Panc1 (cell line): Measurements from ENCODE around the gene CNGB1.

Experiments used
- CTCF ChIP-seq: fragments of 450-650 bp; IDR thresholded peaks from 2 replicates; pipeline ENCODE4 v1.5.1; 2017; ENCODE audit warnings: mild to moderate bottlenecking
- POLR2AphosphoS5 ChIP-seq: IDR thresholded peaks from 2 replicates; pipeline ENCODE4 v1.6.1; 2012; ENCODE audit warnings: mild to moderate bottlenecking, low read depth, low read length, moderate library complexity
- REST ChIP-seq, 2 experiments: IDR thresholded peaks; 2 replicates each; pipeline ENCODE4 v1.6.1; 2011 to 2012; ENCODE audit warnings: low read depth in 2 of 2, control low read depth in 1 of 2, low read length in 1 of 2, mild to moderate bottlenecking in 1 of 2, moderate library complexity in 1 of 2; ENCODE audit not compliant: insufficient read depth in 1 of 2
- SIN3A ChIP-seq: IDR thresholded peaks from 2 replicates; pipeline ENCODE4 v1.6.1; 2012; ENCODE audit warnings: low read depth, mild to moderate bottlenecking, low read length, moderate library complexity, borderline replicate concordance; ENCODE audit not compliant: insufficient read depth
- TCF7L2 ChIP-seq: IDR thresholded peaks from 2 replicates; pipeline ENCODE4 v1.6.1; 2011; ENCODE audit warnings: mild to moderate bottlenecking, low read depth, low read length, inconsistent platforms

- no peak for TF ChIP-seq POLR2AphosphoS5
- TF ChIP-seq CTCF, result no peak
- TF ChIP-seq TCF7L2, result no peak
- no peak for TF ChIP-seq REST (IDR thresholded peaks at IDR 0.05; ENCODE audit: insufficient read depth in 1 of 2, low read depth in 2 of 2, low read length in 1 of 2)
- TF ChIP-seq SIN3A, result no peak
These were observed 55.0 kb downstream of the CNGB1 start for GRCh38 chr16:57915811-57916488.
